ENCODE data around the gene POLR2A.

The POLR2A gene

DNA sequence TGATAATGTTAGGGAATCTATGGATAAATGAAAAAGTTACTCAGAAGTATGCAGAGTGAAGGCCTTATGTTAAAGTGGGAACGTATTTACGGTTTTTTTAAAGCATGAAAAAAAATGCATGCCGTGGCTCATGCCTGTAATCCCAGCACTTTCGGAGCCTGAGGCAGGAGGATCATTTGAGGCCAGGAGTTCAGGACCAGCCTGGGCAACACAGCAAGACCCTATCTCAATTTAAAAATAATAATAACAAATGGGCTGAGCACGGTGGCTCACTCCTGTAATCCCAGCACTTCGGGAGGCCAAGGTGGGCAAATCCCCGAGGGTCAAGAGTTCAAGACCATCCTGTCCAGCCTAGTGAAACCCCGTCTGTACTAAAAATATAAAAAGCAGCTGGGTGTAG is 6.0 kb downstream of the POLR2A start:
- no peaks in the 10 kb centered on the region for H3K9me3 ChIP-seq (ENCODE audit: insufficient read depth, low read length, severe bottlenecking)
- no peak overlapping the region for H3K27ac ChIP-seq (ENCODE audit: low read length)
- H2AFZ ChIP-seq (ENCODE audit: low read depth, low read length) = no peak overlapping the region
- peaks cover 87% of the 10 kb centered on the region for H4K20me1 ChIP-seq (ENCODE audit: insufficient read depth, low read length)
- DNase-seq (no peak), ATAC-seq (ENCODE audit: insufficient read depth, low read depth) (no peak)
- H3K4me3 ChIP-seq (ENCODE audit: low read depth in 1 of 2, low read length in 2 of 2) = no peak overlapping the region
- TF ChIP-seq, protein P1, sequence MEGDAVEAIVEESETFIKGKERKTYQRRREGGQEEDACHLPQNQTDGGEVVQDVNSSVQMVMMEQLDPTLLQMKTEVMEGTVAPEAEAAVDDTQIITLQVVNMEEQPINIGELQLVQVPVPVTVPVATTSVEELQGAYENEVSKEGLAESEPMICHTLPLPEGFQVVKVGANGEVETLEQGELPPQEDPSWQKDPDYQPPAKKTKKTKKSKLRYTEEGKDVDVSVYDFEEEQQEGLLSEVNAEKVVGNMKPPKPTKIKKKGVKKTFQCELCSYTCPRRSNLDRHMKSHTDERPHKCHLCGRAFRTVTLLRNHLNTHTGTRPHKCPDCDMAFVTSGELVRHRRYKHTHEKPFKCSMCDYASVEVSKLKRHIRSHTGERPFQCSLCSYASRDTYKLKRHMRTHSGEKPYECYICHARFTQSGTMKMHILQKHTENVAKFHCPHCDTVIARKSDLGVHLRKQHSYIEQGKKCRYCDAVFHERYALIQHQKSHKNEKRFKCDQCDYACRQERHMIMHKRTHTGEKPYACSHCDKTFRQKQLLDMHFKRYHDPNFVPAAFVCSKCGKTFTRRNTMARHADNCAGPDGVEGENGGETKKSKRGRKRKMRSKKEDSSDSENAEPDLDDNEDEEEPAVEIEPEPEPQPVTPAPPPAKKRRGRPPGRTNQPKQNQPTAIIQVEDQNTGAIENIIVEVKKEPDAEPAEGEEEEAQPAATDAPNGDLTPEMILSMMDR (IDR thresholded peaks at IDR 0.05; ENCODE audit: borderline replicate concordance, extremely low read depth, low read length, poor library complexity, severe bottlenecking) = no peak
- TF ChIP-seq EZH2 (IDR thresholded peaks at IDR 0.05; ENCODE audit: borderline replicate concordance, low read depth, low read length, severe bottlenecking) = no peak
- no peaks in the 10 kb centered on the region for H3K27me3 ChIP-seq (ENCODE audit: insufficient read depth, low read length, poor library complexity)
- peaks cover 52% of the 10 kb centered on the region for H3K4me1 ChIP-seq (ENCODE audit: insufficient read depth, low read length)
- H3K36me3 ChIP-seq (ENCODE audit: insufficient read depth, low read length) = peaks cover 52% of the 10 kb centered on the region
- H3K79me2 ChIP-seq (ENCODE audit: insufficient read depth, low read length) = peaks cover 99% of the 10 kb centered on the region
- peak overlapping the region; percentile 47; the same call in 1 of the 2 replicates for H3K4me2 ChIP-seq (ENCODE audit: insufficient read depth, low read length)
- H3K9ac ChIP-seq (ENCODE audit: low read depth, low read length) = no peak overlapping the region

DNA sequence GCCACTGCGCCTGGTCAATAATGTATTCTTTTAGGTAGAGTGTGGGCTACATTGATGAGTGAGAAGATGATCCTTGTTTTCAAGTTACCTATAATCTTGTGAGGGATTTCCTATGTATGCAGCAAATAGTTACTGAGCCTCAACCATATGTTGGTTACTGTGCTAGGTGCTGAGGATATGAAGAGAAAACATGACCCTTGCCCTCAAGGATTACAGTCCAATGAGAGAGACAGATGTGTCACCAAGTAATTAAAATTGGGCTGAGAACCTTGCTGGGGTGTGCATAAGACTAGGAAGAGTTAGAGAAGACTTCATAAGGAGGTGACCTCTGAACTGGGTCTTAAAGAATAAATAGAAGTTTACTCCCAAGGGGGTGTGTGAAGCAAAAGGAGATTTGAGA is 7.4 kb downstream of the POLR2A start:
- no peaks in the 10 kb centered on the region for H3K9me3 ChIP-seq (ENCODE audit: insufficient read depth, low read length, severe bottlenecking)
- H3K79me2 ChIP-seq (ENCODE audit: insufficient read depth, low read length) = peaks cover 99% of the 10 kb centered on the region
- H3K9ac ChIP-seq (ENCODE audit: low read depth, low read length) = no peak overlapping the region
- TF ChIP-seq EZH2 (IDR thresholded peaks at IDR 0.05; ENCODE audit: borderline replicate concordance, low read depth, low read length, severe bottlenecking) = no peak
- TF ChIP-seq, protein P1 (IDR thresholded peaks at IDR 0.05; ENCODE audit: borderline replicate concordance, extremely low read depth, low read length, poor library complexity, severe bottlenecking) = no peak
- H4K20me1 ChIP-seq (ENCODE audit: insufficient read depth, low read length) = peaks cover 90% of the 10 kb centered on the region
- DNase-seq (no peak), ATAC-seq (ENCODE audit: insufficient read depth, low read depth) (no peak)
- no peaks in the 10 kb centered on the region for H3K27me3 ChIP-seq (ENCODE audit: insufficient read depth, low read length, poor library complexity)
- H2AFZ ChIP-seq (ENCODE audit: low read depth, low read length) = no peak overlapping the region
- H3K36me3 ChIP-seq (ENCODE audit: insufficient read depth, low read length) = peaks cover 59% of the 10 kb centered on the region
- H3K4me2 ChIP-seq (ENCODE audit: insufficient read depth, low read length) = peak overlapping the region; percentile 4; the same call in 1 of the 2 replicates
- no peak overlapping the region for H3K4me3 ChIP-seq (ENCODE audit: low read depth in 1 of 2, low read length in 2 of 2)
- peaks cover 39% of the 10 kb centered on the region for H3K4me1 ChIP-seq (ENCODE audit: insufficient read depth, low read length)
- H3K27ac ChIP-seq (ENCODE audit: low read length) = no peak overlapping the region

DNA sequence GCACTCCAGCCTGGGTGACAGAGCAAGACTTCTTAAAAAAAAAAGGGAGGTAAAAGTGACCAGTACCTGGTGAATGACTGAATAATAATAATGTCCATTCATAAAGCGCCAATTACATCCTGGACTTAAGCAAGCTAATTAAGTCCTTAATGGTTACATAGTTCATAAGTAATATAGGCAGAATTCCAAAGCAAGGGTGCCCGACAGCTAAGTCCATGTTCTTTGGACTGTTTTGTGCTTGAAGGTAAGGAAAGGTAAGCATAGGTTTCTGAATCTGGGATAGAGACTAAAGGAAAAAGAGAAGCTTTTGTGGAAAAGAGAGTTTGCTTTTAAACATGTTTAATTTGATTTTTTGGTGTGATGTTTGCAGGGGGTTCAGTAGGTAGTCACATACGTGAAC is 9.8 kb downstream of the POLR2A start:
- Histone ChIP-seq H3K4me1 (ENCODE audit: insufficient read depth, low read length) (peaks cover 20% of the 10 kb centered on the region; the same call in 1 of the 2 replicates), H3K4me2 (ENCODE audit: insufficient read depth, low read length) (no peak overlapping the region), H4K20me1 (ENCODE audit: insufficient read depth, low read length) (peaks cover 85% of the 10 kb centered on the region), H3K79me2 (ENCODE audit: insufficient read depth, low read length) (peaks cover 83% of the 10 kb centered on the region), H3K36me3 (ENCODE audit: insufficient read depth, low read length) (peaks cover 71% of the 10 kb centered on the region), H3K9me3 (ENCODE audit: insufficient read depth, low read length, severe bottlenecking) (no peaks in the 10 kb centered on the region), H3K27me3 (ENCODE audit: insufficient read depth, low read length, poor library complexity) (no peaks in the 10 kb centered on the region), H2AFZ (ENCODE audit: low read depth, low read length) (no peak overlapping the region), H3K27ac (ENCODE audit: low read length) (no peak overlapping the region), H3K9ac (ENCODE audit: low read depth, low read length) (no peak overlapping the region), H3K4me3 (ENCODE audit: low read depth in 1 of 2, low read length in 2 of 2) (no peak overlapping the region)
- no peak for ATAC-seq (ENCODE audit: insufficient read depth, low read depth)
- TF ChIP-seq, protein P1 (IDR thresholded peaks at IDR 0.05; ENCODE audit: borderline replicate concordance, extremely low read depth, low read length, poor library complexity, severe bottlenecking) = no peak
- no peak for TF ChIP-seq EZH2 (IDR thresholded peaks at IDR 0.05; ENCODE audit: borderline replicate concordance, low read depth, low read length, severe bottlenecking)
- no peak for DNase-seq
